NCI-H2227 treated with DMSO at 0.1 percent for 48 hours (cell line): ENCODE measurements around the gene TMEM236.
"Not testable (repeated sequence)": the region's sequence is repeated elsewhere in the genome, so short reads cannot be mapped to it uniquely, and the experiment has no call there.

Source experiments
- DNase-seq: peaks from one replicate; lab custom pipeline; 2025; lab: John Stamatoyannopoulos, UW

The TMEM236 gene, protein sequence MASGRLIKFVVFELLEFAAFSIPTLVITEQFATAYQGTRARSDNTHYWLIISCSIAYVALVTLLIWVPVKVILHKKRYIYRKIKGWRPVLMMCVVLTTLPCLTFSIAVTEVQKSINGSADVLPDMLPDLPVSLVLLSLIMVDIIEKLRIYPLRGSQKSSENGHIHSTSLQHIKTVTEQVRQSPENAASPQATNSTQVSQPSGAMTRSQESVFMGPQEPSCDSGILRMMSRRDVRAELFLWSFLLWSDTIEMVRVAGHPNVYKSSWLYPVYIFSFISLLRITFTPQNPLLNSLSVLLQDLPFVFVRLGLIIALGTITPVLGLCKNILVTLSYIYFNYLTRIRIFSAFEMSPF

DNA sequence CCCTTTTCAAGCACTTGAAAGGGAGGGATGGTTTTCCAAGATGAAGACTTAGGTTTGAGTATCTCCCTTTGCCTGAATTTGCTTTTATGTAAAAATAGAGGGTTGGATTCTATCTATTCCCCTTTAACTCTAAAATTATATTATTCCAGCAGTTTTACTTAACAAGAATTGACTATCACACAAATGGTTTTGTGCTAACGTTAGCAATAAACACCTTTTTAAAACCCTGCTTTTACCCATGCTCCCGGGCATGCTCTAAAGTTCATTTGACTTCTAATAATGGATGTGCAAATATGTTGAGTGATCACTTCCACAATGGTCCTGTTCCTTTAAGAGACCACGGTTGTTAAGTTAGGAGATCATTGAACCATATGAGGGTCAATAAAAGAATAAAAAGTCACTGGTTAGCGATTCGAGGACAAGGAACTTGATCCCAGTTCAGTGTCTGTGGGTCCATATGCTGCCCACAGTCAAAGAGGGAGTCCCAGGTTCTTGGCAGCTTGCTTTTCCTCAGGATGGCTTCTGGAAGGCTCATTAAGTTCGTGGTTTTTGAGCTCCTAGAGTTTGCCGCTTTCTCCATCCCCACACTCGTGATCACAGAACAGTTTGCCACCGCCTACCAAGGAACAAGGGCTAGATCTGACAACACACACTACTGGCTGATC is at the start of gene TMEM236:
TSS of gene TMEM236 (plus strand) at position 421 of the 665 bp plus-strand sequence. CDS start at position 516, 95 bp downstream.
- DNase-seq = no peak

DNA sequence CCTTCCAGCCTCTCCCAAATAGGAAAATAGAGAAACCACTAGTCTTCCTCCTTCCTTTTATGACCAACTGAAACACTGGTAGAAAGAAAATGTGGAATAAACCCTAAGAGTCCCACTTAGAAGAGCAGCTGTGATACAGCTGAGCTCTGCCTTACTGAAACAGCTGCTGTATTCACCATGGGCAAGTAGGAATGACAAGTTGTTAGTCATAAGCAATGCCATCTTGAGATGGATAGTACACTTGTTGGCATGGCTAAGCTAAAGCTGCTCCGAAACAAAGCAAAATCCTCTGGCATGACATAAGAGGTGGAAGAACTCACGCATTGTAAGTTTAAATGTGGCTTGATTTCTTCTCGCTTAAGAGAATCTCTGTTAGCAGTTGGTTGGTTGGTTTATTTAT is 48.3 kb upstream of the TMEM236 start:
- no peak for DNase-seq

DNA sequence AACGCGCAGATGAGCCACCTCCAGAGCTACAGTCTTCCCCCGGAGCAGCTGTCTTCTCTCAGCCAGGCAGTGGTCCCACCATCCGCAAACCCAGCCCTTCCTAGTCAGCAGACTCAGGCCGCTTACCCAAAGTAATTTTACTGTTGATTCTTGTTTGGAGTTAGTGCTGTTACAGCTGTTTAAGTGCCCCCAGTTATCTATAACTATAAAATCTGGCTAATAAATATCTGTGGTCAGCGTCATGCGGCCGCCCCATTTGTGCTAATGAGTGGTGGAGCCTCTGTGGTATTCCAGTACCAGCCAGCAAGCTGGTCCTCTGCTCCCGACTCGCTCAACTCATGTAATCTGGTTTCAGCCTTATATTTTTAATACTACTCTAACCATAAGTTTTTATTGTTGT is 43.2 kb upstream of the TMEM236 start:
- no peak for DNase-seq

DNA sequence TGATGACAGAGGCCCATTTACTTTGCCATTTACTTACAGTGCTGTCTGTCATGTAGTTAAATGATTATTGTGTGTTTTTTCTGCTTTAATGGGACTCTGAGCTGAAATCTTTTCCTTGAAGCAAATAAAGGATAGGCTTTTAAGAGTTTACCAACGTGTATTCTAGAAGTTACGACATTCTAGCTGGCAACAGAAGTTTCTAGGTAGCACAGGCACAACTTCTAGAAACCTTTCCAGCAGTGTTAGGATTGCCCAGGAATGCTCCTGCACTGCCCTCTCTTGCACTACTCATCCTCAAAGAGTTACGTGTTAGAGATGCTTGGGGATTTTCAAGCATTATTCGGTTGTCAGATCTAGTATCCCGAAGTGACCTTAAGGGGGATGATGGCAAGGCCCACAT is 42.5 kb upstream of the TMEM236 start:
- no peak for DNase-seq

DNA sequence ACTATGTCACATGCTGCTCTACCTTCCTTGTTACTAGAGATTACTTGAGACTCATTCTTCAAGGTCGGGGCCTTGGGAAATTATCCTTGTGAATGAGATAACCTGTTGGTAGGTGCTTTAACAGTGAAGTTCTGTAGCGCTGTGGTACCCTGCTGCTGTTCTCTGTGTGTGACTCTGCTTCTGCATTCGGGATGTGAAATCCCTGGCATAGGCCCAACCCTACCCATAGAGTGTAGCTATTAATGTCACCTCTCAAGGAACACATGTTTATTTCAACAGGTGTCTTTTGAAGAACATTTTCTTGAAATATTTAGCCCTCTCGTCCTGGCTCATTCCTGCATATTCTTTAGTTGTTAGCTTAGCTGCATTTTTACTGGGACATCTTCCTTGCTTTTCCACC is 41.8 kb upstream of the TMEM236 start:
- DNase-seq = no peak

DNA sequence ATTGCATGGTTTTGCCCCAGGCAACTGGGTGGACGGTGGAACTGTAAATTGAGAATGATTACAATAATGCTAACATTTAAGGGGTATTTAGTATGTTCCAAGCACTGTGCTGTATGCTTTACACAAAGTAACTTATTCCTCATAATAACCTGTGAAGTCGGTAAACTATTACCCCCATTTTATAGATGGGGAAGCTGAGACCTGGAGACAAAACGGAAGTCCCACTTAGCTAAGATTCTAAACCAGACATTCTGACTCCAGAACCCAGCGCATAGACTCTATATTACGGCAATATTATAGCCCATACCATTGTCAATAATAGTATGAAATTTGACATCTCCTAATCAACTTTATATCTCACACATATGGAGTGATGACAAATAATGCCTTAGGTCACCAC is 39.9 kb upstream of the TMEM236 start:
- no peak for DNase-seq

DNA sequence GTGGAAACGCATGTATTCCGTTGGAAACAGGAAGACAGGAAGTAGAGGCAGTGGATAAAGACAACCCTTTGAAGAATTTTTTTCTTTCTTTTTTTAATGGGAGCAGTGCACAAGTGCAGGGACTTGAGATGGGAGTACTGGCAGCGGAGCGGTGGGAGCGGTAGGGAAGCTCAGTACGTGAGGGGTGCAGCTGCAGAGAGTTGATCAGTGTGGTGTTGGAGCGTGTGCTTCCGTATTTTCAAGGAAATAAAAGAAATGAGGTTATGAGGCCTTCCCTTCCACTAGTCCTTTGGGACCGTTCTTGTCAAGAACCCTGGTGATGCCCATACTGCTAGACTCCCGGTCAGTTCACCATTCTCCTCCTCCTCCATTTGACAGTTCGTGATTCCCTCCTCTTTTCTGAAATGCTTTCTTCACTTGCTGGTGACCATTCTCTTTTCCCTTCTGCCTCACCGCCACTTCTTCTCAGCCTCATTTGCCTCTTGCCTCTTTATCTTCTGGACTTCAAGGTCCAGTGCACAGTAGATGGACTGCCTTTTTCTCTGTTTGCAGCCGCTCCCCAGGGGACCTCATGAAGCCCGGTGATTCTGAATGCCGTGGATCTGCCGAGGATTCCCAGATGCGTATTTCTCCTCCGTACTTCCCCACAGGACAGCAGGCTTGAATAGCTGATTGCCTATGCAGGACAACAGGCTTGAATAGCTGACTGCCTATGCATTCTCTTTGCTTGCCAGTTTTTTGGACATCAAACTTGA is 39.1 kb upstream of the TMEM236 start:
- no peak for DNase-seq

DNA sequence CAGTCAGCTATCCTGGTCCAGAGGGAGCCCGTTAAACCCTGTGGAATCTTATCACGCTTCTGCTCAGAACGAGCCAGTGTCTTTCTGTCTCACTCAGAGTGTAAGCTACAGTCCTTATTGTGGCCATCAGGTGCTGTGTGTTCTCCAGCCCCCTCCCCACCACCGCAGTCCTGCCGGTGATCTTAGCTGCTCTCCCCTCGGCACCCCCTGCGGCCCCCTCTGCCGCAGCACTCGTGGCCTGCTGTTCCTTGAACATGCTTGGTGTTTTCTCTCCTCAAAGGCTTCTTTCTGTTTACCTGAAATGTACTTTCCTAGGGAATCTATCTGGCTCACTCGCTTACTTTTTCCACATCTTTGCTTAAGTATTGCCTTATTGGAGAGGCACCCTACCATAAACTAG is 38.2 kb upstream of the TMEM236 start:
- no peak for DNase-seq

DNA sequence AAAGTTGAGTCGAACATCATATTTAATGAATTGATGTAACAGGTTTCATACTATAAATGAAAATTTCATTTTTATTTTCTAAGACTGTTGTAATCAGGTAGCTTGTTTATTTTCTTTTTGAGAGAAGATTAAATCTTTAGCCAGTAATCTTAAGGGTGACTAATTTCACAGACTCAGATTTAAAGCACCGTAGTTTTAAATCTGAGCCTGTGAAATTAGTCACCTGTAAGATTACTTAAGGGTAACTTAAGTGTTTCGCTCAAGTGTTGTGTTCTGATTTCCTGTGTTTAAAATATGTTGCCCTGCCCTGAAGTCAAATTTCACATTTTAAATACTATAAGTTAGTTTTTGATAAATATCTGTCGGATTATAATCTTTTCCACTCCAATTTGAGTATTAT is 35.8 kb upstream of the TMEM236 start:
- no peak for DNase-seq

DNA sequence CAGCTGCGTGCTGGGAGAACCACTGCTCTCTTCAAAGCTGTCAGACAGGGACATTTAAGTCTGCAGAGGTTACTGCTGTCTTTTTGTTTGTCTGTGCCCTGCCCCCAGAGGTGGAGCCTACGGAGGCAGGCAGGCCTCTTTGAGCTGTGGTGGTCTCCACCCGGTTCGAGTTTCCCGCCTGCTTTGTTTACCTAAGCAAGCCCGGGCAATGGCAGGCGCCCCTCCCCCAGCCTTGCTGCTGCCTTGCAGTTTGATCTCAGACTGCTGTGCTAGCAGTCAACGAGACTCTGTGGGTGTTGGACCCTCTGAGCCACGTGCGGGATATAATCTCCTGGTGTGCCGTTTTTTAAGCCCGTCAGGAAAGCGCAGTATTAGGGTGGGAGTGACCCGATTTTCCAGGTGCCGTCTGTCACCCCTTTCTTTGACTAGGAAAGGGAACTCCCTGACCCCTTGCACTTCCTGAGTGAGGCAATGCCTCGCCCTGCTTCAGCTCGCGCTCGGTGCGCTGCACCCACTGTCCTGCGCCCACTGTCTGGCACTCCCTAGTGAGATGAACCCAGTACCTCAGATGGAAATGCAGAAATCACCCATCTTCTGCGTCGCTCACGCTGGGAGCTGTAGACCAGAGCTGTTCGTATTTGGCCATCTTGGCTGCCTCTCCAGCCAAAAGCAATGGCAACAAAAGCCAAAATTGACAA is 29.5 kb upstream of the TMEM236 start:
- DNase-seq = not testable (repeated sequence)

DNA sequence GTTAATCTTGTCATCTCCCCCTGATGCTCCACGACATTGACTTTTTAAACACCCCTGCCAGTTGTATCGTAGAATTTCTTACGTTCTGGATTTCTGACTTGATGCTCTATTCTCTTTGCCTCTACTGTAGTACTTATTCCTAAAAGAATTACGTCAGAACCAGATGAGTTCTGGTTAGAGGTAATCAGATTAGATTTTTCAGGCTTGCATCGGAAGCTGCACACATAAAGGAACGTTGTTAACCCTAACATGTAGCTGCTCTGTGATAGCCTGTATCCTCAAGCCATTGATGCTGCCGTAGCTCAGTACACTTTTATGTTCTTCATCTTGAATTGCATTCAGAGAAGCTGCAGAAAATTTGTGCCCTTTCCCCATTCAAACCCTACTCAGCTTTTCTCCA is 26.3 kb upstream of the TMEM236 start:
- no peak for DNase-seq

DNA sequence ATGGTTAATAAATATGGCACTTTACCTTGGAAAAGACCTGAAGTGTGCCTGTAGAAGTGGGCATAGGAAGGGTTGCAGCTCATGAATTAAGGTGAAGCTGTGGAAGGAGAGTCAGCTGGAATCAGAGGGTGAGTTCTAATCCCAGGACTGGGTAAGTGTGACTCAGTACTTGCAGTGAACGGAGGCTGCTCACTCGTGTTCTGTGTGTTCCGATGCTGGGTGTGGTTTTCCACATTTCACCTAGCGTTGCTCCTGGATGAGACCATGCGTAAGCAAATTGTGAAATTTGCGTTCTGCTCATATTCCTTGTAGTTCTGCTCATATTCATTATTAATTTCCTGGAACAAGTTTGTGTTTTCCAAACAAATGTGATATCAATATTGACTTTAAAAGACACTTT is 22.4 kb upstream of the TMEM236 start:
- no peak for DNase-seq

DNA sequence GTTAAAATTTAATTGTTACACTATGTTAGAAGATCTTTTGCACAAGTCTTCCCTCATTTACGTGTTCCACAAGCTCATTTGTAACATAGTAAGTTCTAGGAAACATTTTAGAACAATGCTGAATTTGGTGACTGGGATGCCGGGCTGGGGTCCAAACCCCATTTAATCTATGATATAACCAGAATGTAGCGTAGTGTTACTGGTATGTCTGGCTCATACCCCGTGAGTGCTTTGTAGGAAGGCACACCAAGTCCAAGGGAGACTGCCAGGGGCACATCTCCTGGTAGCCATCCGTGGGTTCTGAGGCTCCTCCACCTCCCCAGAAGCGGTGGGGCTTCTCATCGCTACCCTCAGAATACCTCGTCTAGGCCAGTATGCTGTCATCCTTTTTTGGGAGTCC is 21.3 kb upstream of the TMEM236 start:
- DNase-seq = no peak

DNA sequence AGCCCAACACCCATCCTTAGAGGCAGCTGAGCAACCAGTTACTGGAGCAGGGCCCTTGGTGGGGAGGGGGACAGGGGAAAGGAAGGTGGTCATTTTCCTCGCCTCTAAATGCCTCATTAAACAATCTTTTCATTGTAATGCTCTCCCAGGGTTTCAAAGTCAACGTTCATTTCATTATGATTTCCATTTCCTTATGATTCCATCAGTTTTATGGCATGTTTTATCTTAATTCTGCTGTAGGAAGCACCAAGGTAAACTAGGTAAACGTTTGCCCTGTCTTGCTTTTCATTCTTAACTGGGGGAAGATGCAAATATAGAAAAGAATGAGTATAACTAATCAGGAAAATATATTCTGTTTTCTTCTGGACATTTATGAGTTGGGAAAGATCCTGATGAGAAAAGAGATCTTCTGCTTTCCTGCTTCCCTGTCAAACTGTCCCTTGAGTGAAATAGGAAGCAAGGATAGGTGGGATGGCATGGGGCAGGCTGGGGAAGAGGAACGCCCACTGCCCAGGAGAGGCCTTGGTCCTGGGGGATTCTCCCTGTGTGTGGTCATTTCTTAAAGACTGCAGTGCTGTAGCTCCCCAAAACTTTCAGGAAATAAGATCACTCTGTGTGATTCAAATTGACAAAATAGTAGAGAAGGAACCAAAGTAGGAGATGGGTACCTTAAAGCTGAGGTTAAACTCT is 20.5 kb upstream of the TMEM236 start:
- no peak for DNase-seq

DNA sequence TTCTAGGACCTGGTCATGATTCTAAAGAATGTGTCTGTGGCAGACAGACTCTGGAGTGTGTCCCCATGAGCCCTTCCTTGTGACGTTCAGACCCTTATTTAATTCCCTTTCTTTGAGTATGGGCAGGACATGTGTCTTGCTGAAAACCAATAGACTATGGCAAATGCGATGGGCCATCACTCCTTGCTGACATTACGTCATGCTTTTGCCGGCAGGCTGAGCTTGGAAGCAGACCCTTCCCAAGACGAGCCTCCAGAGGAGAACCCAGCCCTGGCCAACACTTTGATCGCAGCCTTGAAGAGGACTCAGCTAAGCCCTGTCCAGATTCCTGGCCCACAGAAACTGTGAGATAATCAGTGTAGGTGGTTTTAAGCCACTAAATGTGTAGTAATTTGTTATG is 18.4 kb upstream of the TMEM236 start:
- DNase-seq = no peak

DNA sequence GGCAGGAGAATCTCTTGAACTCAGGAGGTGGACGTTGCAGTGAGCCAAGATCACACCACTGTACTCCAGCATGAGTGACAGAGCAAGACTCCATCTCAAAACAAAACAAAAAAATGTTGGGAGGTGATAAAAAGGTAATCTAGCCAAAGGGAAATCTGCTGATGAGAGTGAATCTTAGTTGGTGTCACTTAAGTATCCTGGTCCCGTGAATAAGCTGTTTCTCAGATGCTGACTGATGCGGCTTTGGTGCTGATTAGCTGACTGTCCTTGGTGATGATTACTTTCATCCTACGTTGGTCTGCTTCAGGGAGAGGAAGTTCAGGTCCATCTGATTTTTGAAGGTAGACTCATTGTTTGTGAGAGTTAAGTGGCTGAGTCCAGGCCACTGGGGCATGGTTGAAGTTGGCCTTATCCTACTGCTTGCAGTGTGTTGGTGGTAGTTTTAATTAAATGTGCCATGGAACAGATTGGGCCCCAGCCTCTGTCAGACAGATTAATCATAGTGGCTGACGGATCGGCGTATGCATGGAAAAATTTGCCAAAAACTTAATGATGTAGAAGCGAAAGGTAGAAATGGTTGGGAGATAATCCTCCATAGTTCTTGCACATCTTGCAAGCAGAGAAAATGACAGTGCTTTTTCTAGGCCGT is 17.4 kb upstream of the TMEM236 start:
- DNase-seq = no peak

DNA sequence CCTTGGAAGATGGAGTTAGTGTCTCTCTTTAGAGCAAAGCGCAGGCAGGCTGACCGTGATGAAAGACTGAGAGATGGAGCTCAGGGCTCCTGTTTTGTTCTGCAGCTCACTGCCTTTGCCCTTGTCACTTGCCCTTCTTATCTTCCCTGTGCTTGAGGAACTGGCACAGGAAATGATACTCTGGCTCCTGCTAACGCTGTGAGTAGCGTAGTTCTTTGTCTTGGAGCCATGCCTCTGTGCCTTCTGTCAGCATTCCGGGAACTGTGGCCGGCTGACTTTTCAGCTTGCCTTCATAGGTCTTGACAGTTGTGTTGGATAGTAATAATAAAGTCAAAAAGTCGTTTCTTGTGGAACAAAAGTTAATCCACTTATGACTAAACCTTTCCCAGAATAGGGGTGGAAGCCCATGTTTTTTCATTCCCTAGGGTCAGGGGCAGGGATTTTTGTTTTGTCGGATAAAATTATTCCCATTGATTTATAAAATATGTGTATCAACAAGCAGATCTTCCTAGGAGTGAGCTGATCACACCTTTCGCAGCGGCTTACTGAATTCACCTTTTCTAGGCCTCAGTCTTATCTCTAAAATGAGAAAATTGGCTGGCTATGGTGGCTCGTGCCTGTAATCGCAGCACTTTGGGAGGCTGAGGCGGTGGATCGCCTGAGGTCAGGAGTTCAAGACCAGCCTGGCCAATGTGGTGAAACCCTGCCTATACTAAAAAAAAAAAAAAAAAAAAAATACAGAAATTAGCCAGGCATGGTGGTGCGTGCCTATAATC is 16.6 kb upstream of the TMEM236 start:
- no peak for DNase-seq

DNA sequence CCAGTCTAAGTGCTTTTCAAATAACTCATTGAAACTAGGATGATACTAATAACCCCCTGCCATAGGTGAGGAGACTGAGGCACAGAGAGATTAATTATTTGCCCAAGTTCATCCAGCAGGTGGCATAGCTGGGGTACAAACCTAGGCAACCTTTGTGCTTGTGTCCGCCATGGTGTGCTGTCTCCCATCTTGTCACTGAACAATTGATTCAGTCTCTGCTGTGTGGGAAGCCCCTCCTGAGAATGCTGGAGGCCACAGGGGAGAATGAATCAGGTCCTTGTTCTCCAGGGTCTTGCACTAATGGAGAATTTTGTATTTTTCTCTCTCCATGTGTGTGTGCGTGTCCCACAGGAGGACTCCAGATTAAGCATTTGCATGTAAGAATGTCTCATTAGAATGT is 15.8 kb upstream of the TMEM236 start:
- no peak for DNase-seq

DNA sequence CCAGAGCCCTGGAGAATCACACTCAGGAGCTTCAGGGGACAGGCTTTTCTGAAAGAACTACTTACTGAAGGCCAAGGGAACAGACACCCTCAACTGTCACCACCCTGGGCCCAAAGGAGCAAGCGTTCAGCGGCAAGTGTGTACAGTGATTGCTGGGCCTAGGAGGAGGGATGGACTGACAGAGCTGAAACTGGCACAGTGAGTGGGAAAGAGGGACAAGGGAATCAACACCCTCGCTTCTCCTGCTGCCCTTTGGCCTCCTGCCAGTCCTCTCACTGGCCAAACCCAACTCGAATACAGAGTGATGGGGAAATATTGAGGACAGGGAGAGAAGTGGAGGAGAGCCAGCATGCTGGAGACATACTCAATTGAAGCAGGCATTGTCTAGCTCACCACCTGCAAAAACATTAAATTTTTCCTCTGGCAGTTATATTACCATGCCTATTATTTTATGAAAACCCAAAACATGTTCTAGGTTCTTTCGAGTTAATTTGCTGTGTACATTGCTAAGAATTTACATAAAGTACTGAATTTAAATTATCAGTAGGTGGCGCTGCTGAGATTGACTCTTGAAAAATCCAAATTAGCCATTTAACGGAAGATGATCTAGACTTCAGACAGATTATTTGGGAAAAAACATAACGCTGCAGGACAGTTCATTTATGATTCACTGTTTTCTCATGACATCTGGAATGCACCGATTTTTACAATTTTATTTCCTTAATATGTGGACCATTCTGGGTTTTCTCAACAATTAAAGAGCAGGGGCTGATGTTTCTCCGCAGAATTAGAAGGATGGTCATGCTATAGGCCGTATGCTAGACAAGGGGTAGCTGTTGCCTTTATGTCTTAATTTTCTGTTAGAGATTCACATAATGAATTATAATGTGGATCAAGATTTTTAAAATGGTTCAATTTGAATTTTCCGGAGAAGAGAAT is 14.7 kb upstream of the TMEM236 start:
- DNase-seq = no peak
